ENCODE results near the gene RASGRP2. TPM values are rescaled to one million over a fixed set of nuclear protein-coding genes. Genes with fewer than 3 reads are reported as not detected.

Gene RASGRP2
- total and polyA plus RNA-seq, 2 of the 8 experiments (the other 6 are each of a cell fraction or from before 2014, with no cell fraction given) = 40.6 to 45.7 TPM

DNA sequence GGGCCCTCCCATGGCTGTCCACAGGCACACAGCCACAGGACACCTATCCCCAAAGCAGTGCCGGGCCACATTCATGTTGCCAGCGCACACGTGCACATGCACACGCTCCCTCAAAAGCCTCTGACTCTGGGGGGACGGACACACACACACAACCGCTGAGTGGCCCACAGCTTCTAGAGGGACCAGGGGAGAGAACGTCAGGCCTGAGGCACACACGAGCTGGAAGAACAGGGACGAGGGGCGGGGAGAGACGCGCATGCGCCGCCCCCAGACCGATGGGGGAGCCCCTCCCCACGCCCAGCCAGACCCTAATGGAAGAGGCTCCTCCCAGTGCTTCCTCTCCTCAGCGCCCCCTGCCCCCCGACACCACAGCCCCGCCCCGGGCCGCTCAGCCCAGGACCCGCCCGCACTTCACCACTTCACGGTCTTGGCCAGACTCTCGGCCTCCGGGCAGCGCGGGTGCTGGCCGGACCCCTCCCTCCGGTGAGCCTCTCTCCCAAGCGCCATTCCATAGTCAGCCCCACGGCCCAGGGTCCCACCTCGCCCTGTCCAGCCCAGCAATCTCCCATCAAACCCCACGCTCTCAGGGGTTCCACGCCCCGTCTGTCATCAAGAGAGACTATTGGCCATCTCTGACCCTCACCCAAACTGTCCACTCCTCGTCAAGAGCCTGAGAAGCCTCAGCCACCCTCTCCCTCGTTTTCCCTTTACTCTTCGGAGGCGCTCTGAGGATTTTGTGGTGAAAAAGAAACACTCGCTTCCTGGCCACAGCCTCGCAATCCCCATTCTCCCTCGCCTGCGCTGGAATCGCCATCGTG, 32.6 kb downstream of the RASGRP2 start (continued):
- TF ChIP-seq JUND (IDR thresholded peaks at IDR 0.05; ENCODE audit: low read length) (no peak), TCF12 (IDR thresholded peaks at IDR 0.05; ENCODE audit: low read depth, low read length) (no peak), RFX5 (IDR thresholded peaks at IDR 0.05; ENCODE audit: borderline replicate concordance, low read depth, low read length) (no peak), BRCA1 (IDR thresholded peaks at IDR 0.05; ENCODE audit: low read depth, low read length) (no peak), MAX (IDR thresholded peaks at IDR 0.05) (peak; percentile 62), SRF (IDR thresholded peaks at IDR 0.05; ENCODE audit: low read depth, low read length) (no peak)
